HEK293 (cell line): ENCODE data around the gene TCEA2.
A peak's percentile ranks its signal among the peaks of the same experiment; 100 is the strongest.

Source experiments
- CTCF ChIA-PET: fragments of 350-600 bp; formaldehyde crosslinking; extraction: SDS; loops from one replicate; lab custom pipeline; 2021; ENCODE audit warnings: antibody characterized with exemption; lab: Yijun Ruan, JAX
- POLR2A ChIA-PET: fragments of 300-600 bp; formaldehyde crosslinking; extraction: SDS; loops from one replicate; lab custom pipeline; 2020; ENCODE audit warnings: antibody characterized with exemption, inconsistent platforms; lab: Yijun Ruan, JAX
- H3K27ac ChIP-seq: fragments of 200-500 bp; sonication (Bioruptor generic); 2 replicates; pipeline ENCODE4 v1.5.1; 2014; ENCODE audit warnings: low read depth, low read length, control low read depth, inconsistent platforms; ENCODE audit errors: extremely low read depth
- H3K36me3 ChIP-seq, 2 experiments: fragments of 200-500 bp in 1 of 2; sonication (Bioruptor generic) in 1 of 2; 1 replicate in 1 of 2; 2 replicates in 1 of 2; pipeline ENCODE4 v1.5.1; 2014 to 2017; ENCODE audit warnings: inconsistent platforms in 2 of 2, low read length in 2 of 2; ENCODE audit not compliant: control insufficient read depth in 2 of 2, insufficient read depth in 1 of 2
- H3K4me1 ChIP-seq: fragments of 200-500 bp; sonication (Bioruptor generic); 2 replicates; pipeline ENCODE4 v1.5.1; 2014; ENCODE audit warnings: mild to moderate bottlenecking, low read length, inconsistent platforms; ENCODE audit not compliant: control insufficient read depth, insufficient read depth
- H3K4me3 ChIP-seq: 2 replicates; pipeline ENCODE4 v1.5.1; 2011; ENCODE audit warnings: low read depth, mild to moderate bottlenecking, control low read depth, low read length, moderate library complexity
- H3K9me3 ChIP-seq: fragments of 200-500 bp; sonication (Bioruptor generic); 2 replicates; pipeline ENCODE4 v1.5.1; 2014; ENCODE audit warnings: low read depth, low read length, inconsistent platforms; ENCODE audit not compliant: control insufficient read depth, insufficient read depth
- EGR2 ChIP-seq: fragments of 450-650 bp; formaldehyde crosslinking; IDR thresholded peaks from 2 replicates; pipeline ENCODE4 v1.5.1; 2016; ENCODE audit warnings: low read depth, missing biosample characterization, missing genetic modification characterization
- GLIS1 ChIP-seq: fragments of 450-650 bp; formaldehyde crosslinking; IDR thresholded peaks from 2 replicates; pipeline ENCODE4 v1.5.1; 2016; ENCODE audit warnings: missing biosample characterization, missing genetic modification characterization
- GLIS2 ChIP-seq: fragments of 450-650 bp; formaldehyde crosslinking; IDR thresholded peaks from 2 replicates; pipeline ENCODE4 v1.5.1; 2016; ENCODE audit warnings: missing biosample characterization, missing genetic modification characterization
- HOXD13 ChIP-seq: sonication (generic); formaldehyde crosslinking; IDR thresholded peaks from 2 replicates; pipeline ENCODE4 v1.8.0; 2022; ENCODE audit warnings: missing genetic modification reagents, borderline replicate concordance
- KLF9 ChIP-seq: fragments of 450-650 bp; formaldehyde crosslinking; IDR thresholded peaks from 2 replicates; pipeline ENCODE4 v1.5.1; 2016; ENCODE audit warnings: missing biosample characterization, missing genetic modification characterization, low read depth
- SP3 ChIP-seq: fragments of 450-650 bp; formaldehyde crosslinking; IDR thresholded peaks from 2 replicates; pipeline ENCODE4 v1.5.1; 2016; ENCODE audit warnings: missing biosample characterization, missing genetic modification characterization
- ZFHX2 ChIP-seq: fragments of 450-650 bp; formaldehyde crosslinking; conservative IDR thresholded peaks from 2 replicates; pipeline ENCODE4 v1.5.1; 2016; ENCODE audit warnings: missing biosample characterization, missing genetic modification characterization
- ZIC2 ChIP-seq: fragments of 450-650 bp; formaldehyde crosslinking; IDR thresholded peaks from 2 replicates; pipeline ENCODE4 v1.5.1; 2016; ENCODE audit warnings: missing biosample characterization, missing genetic modification characterization
- ZNF174 ChIP-seq: fragments of 450-650 bp; formaldehyde crosslinking; IDR thresholded peaks from 2 replicates; pipeline ENCODE4 v1.5.0; 2017; ENCODE audit warnings: missing biosample characterization, mild to moderate bottlenecking, missing genetic modification characterization
- ZNF302 ChIP-seq: fragments of 450-650 bp; formaldehyde crosslinking; IDR thresholded peaks from 2 replicates; pipeline ENCODE4 v1.5.1; 2016; ENCODE audit warnings: missing biosample characterization, missing genetic modification characterization, low read depth
- ZNF426 ChIP-seq: fragments of 450-650 bp; formaldehyde crosslinking; IDR thresholded peaks from 2 replicates; pipeline ENCODE4 v1.5.1; 2017; ENCODE audit warnings: missing biosample characterization, missing genetic modification characterization, mild to moderate bottlenecking, inconsistent platforms, moderate library complexity
- ZNF510 ChIP-seq: fragments of 450-650 bp; formaldehyde crosslinking; IDR thresholded peaks from 2 replicates; pipeline ENCODE4 v1.5.1; 2018; ENCODE audit warnings: mild to moderate bottlenecking, missing genetic modification characterization, missing biosample characterization; ENCODE audit not compliant: insufficient replicate concordance
- ZNF514 ChIP-seq: fragments of 450-650 bp; formaldehyde crosslinking; IDR thresholded peaks from 2 replicates; pipeline ENCODE4 v1.5.1; 2016; ENCODE audit warnings: missing biosample characterization, missing genetic modification characterization
- ZNF529 ChIP-seq: fragments of 450-650 bp; formaldehyde crosslinking; IDR thresholded peaks from 2 replicates; pipeline ENCODE4 v1.5.1; 2017; ENCODE audit warnings: missing genetic modification characterization, missing biosample characterization; ENCODE audit not compliant: insufficient replicate concordance
- ZNF747 ChIP-seq: fragments of 450-650 bp; formaldehyde crosslinking; IDR thresholded peaks from 2 replicates; pipeline ENCODE4 v1.5.1; 2016; ENCODE audit warnings: missing biosample characterization, missing genetic modification characterization
- ZNF785 ChIP-seq: fragments of 450-650 bp; formaldehyde crosslinking; IDR thresholded peaks from 2 replicates; pipeline ENCODE4 v1.5.1; 2016; ENCODE audit warnings: missing biosample characterization, missing genetic modification characterization
- TF ChIP-seq, protein P1 (sequence below): fragments of 450-650 bp; formaldehyde crosslinking; IDR thresholded peaks from 2 replicates; pipeline ENCODE4 v1.5.1; 2017; ENCODE audit warnings: missing biosample characterization, missing genetic modification characterization
- TF ChIP-seq, protein P2 (sequence below): fragments of 450-650 bp; formaldehyde crosslinking; optimal IDR thresholded peaks from 2 replicates; pipeline ENCODE3; 2016; ENCODE audit warnings: missing biosample characterization, mild to moderate bottlenecking, missing genetic modification characterization
- TF ChIP-seq, protein P3 (sequence below): fragments of 450-650 bp; formaldehyde crosslinking; IDR thresholded peaks from 2 replicates; pipeline ENCODE4 v1.5.1; 2016; ENCODE audit warnings: missing biosample characterization, missing genetic modification characterization, low read depth

TCEA2 gene

DNA sequence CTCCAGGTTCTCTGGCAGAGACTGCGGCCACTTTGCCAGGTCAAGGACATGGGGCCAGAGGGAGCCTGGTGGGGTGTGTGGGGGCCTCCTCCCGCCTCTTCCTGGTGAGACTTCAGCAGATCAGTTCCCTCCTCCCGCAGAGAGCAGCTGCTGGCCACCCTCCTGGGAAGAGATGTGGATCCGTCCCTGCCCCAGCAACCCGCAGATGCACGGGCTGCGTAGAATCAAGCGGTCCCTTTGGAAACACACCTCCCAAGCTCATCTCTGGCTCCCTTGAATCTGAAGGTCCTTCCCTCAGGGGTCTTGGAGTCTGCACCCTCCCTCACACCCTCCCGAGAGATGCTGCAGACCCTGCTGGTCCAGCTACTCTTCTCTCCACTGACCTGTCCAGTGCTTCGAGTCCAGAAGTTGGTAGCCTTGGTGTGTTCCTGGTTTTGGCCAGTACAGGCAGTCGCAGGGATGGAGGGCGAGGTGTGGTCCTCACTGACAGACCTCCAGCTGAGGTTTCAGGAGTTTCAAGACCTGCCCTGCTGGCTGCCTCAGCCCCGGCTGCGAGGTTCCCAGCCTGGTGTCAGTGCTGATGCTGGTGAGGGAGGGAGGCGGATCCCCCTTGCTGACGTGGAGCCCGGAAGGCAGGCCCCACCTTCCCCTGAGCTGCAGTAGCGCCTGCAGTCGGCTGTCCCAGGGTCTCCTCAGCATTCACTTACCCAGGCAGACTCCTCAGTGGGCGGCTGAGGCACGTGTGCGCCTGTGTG lies 44.2 kb downstream of the TCEA2 start, which contains the start of gene NPBWR2:
NPBWR2 (minus strand) TSS at position 585 of the 755 bp plus-strand sequence. CDS start 734 bp downstream, outside the sequence.
- TF ChIP-seq GLIS1 (tag by site-specific recombination) (peak; percentile 61), ZNF514 (tag by site-specific recombination) (no peak), ZNF529 (tag by site-specific recombination) (no peak), ZIC2 (tag by site-specific recombination) (peak; percentile 83), ZNF426 (tag by site-specific recombination) (no peak)
- TF ChIP-seq, protein P1, sequence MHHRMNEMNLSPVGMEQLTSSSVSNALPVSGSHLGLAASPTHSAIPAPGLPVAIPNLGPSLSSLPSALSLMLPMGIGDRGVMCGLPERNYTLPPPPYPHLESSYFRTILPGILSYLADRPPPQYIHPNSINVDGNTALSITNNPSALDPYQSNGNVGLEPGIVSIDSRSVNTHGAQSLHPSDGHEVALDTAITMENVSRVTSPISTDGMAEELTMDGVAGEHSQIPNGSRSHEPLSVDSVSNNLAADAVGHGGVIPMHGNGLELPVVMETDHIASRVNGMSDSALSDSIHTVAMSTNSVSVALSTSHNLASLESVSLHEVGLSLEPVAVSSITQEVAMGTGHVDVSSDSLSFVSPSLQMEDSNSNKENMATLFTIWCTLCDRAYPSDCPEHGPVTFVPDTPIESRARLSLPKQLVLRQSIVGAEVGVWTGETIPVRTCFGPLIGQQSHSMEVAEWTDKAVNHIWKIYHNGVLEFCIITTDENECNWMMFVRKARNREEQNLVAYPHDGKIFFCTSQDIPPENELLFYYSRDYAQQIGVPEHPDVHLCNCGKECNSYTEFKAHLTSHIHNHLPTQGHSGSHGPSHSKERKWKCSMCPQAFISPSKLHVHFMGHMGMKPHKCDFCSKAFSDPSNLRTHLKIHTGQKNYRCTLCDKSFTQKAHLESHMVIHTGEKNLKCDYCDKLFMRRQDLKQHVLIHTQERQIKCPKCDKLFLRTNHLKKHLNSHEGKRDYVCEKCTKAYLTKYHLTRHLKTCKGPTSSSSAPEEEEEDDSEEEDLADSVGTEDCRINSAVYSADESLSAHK (tag by site-specific recombination): peak; percentile 63
- TF ChIP-seq, all 188 proteins: peak for 3
- ChIA-PET POLR2A (no interaction called here), CTCF (interaction anchor here (0.6 to 2.8 kb wide), 3 partner anchors 13 to 87 kb away, joined by 3 to 15 read pairs (median 3); no protein-coding TSS in a partner anchor)

DNA sequence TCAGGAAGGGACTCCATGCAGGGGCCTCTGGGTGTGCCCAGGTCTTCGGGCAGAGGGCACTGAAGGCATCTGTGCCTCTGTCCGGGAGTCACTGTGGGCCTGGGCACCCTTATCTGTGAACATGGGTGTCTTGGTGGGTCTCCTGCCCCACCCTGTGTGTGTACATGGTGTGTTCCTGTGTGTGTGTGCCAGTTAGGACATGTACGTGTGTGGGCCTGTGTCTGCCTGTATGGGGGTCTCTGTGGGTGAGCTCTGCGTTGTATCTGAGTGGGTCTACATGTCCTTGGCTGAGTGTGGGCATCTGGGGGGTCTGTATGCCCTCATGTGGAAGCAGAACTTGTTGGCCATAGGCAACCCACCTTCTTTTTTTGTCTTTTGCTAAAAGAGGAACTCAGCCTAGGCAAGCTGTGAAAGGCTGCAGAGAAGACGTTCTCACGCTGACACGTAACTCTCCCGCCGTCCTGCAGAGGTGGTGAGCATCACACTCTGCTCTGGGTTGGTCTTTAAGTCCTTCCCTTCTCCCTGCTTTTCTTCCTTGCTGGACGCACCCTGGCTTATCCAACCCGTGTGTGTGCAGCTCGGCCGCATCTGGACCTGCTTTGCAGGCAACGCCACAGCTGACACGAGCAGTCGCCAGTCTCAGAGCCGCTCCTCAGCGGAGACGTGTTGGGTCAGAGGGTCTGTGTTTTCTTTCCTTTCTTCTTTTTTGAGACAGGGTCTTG lies 44.9 kb downstream of the TCEA2 start:
- POLR2A ChIA-PET: no interaction called here
- H3K4me1 ChIP-seq: no peaks in the 10 kb centered on the region
- no peaks in the 10 kb centered on the region for H3K9me3 ChIP-seq
- CTCF ChIA-PET: interaction anchor here (1.5 to 2.8 kb wide), 2 partner anchors 13 to 16 kb away, joined by 3 to 15 read pairs; no protein-coding TSS in a partner anchor
- H3K27ac ChIP-seq: no peak overlapping the region
- TF ChIP-seq, protein P2, sequence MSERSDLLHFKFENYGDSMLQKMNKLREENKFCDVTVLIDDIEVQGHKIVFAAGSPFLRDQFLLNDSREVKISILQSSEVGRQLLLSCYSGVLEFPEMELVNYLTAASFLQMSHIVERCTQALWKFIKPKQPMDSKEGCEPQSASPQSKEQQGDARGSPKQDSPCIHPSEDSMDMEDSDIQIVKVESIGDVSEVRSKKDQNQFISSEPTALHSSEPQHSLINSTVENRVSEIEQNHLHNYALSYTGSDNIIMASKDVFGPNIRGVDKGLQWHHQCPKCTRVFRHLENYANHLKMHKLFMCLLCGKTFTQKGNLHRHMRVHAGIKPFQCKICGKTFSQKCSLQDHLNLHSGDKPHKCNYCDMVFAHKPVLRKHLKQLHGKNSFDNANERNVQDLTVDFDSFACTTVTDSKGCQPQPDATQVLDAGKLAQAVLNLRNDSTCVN (tag by site-specific recombination): peak; percentile 11
- TF ChIP-seq ZFHX2 (tag by site-specific recombination): 0 out of 2 replicates have a peak, but pooled peaks have one; percentile 38
- no peak for TF ChIP-seq ZNF747 (tag by site-specific recombination)
- 0 out of 2 replicates have a peak, but pooled peaks have one; percentile 29 for TF ChIP-seq GLIS2 (tag by site-specific recombination)
- no peak for TF ChIP-seq ZNF174 (tag by site-specific recombination)
- no peak for TF ChIP-seq HOXD13 (CRISPR knock-in tag)
- no peaks in the 10 kb centered on the region for H3K36me3 ChIP-seq
- H3K4me3 ChIP-seq: no peak overlapping the region

More for the DNA sequence above, 44.2 kb downstream of the TCEA2 start, which contains the start of gene NPBWR2:
- Histone ChIP-seq H3K9me3 (no peaks in the 10 kb centered on the region), H3K27ac (no peak within 1 kb of the TSS), H3K36me3 (no peaks in the 10 kb centered on the region), H3K4me1 (no peaks in the 10 kb centered on the region), H3K4me3 (no peak within 1 kb of the TSS)

DNA sequence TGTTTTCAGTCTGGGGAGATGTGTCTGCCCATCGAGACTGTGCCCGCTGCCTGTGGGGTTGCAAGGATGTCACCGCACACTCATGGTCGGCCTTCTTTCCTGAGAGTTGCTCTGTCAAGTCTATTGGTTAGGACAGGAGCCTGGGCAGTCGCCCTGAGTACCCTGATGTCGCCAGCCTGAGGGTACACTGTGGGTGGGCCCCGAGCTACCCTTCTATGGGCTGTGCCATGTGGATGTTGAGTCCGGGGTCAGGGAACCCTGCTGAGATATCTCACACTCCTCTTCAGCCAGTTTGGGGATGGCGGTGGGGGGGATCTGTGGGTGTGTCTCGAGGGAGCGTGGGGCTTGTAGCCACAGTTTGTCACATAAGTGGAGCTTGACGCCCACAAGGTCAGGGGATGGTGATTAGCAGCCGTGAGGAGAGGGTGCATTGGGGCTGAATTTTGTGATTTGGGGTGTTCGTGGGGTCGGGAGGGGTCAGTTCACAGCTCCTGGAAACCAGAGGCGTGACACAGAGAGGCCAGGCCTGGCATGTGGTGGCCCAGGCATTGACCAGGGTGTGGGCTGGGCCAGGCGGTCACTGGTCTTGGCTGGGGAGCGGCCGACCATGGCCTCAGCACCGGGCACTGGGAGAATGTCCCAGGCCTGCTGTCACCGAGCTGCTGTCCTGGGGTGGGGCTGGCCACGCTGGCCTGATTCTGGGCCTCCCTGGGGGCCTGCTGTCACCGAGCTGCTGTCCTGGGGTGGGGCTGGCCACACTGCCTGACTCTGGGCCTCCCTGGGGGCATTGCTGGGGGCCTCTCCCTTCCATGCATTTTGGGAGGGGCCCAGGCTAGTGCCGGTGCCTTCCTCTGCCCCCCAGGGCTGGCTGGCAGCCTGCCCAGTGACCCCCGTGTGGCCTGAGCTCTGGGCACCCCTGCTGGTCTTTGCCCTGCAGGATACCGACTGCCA lies 46.0 kb downstream of the TCEA2 start:
- no peaks in the 10 kb centered on the region for H3K9me3 ChIP-seq
- CTCF ChIA-PET: interaction anchor here (1.5 to 2.8 kb wide), 2 partner anchors 11 to 17 kb away, joined by 3 to 15 read pairs; no protein-coding TSS in a partner anchor
- H3K4me1 ChIP-seq: no peaks in the 10 kb centered on the region
- no peak overlapping the region for H3K4me3 ChIP-seq
- no peaks in the 10 kb centered on the region for H3K36me3 ChIP-seq
- no peak overlapping the region for H3K27ac ChIP-seq
- POLR2A ChIA-PET: no interaction called here
- TF ChIP-seq GLIS1 (tag by site-specific recombination) (peak; percentile 100), HOXD13 (CRISPR knock-in tag) (no peak), ZNF302 (tag by site-specific recombination) (no peak), ZNF510 (tag by site-specific recombination) (no peak), GLIS2 (tag by site-specific recombination) (peak; percentile 76), EGR2 (tag by site-specific recombination) (peak; percentile 79), SP3 (tag by site-specific recombination) (no peak), KLF9 (tag by site-specific recombination) (0 out of 2 replicates have a peak, but pooled peaks have one; percentile 30), ZFHX2 (tag by site-specific recombination) (peak; percentile 63), ZIC2 (tag by site-specific recombination) (peak; percentile 92), ZNF785 (no peak)
- TF ChIP-seq, protein P3, sequence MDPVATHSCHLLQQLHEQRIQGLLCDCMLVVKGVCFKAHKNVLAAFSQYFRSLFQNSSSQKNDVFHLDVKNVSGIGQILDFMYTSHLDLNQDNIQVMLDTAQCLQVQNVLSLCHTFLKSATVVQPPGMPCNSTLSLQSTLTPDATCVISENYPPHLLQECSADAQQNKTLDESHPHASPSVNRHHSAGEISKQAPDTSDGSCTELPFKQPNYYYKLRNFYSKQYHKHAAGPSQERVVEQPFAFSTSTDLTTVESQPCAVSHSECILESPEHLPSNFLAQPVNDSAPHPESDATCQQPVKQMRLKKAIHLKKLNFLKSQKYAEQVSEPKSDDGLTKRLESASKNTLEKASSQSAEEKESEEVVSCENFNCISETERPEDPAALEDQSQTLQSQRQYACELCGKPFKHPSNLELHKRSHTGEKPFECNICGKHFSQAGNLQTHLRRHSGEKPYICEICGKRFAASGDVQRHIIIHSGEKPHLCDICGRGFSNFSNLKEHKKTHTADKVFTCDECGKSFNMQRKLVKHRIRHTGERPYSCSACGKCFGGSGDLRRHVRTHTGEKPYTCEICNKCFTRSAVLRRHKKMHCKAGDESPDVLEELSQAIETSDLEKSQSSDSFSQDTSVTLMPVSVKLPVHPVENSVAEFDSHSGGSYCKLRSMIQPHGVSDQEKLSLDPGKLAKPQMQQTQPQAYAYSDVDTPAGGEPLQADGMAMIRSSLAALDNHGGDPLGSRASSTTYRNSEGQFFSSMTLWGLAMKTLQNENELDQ (tag by site-specific recombination): no peak
